Measurements from ENCODE around the gene TMTC4. TPM values are rescaled to one million over a fixed set of nuclear protein-coding genes. Genes with fewer than 3 reads are reported as not detected.

The TMTC4 gene
- total RNA-seq, 1 donor from 2014 or later: 7.5 TPM

- no peak for DNase-seq
- intact Hi-C loops (cut with DNase I): no loop called here
- ATAC-seq (ENCODE audit: poor library complexity): no peak
Observed at GRCh38 chr13:100671389-100672182, 3.0 kb downstream of the TMTC4 start.

GRCh38 chr13:100668408-100668807 lies 6.2 kb downstream of the TMTC4 start:
- DNase-seq (no peak), ATAC-seq (ENCODE audit: poor library complexity) (no peak)
- intact Hi-C loops (cut with DNase I): no loop called here

- DNase-seq (no peak), ATAC-seq (ENCODE audit: poor library complexity) (no peak)
- intact Hi-C loops (cut with DNase I): no loop called here
Observed at GRCh38 chr13:100667894-100668293, 6.7 kb downstream of the TMTC4 start.

- DNase-seq (no peak), ATAC-seq (ENCODE audit: poor library complexity) (no peak)
- intact Hi-C loops (cut with DNase I): no loop called here
Observed at GRCh38 chr13:100666124-100666523, 8.5 kb downstream of the TMTC4 start.

GRCh38 chr13:100665403-100665802 lies 9.2 kb downstream of the TMTC4 start:
- ATAC-seq (ENCODE audit: poor library complexity) (no peak), DNase-seq (no peak)
- intact Hi-C loops (cut with DNase I): no loop called here

GRCh38 chr13:100664171-100664900 lies 10.3 kb downstream of the TMTC4 start:
- intact Hi-C loops (cut with DNase I): no loop called here
- ATAC-seq (ENCODE audit: poor library complexity) (no peak), DNase-seq (no peak)

GRCh38 chr13:100662468-100663211 lies 12.0 kb downstream of the TMTC4 start:
- DNase-seq: no peak
- intact Hi-C loops (cut with DNase I): no loop called here
- no peak for ATAC-seq (ENCODE audit: poor library complexity)

- ATAC-seq (ENCODE audit: poor library complexity): no peak
Observed at GRCh38 chr13:100660761-100661160, 13.8 kb downstream of the TMTC4 start.

GRCh38 chr13:100659578-100659977 lies 15.0 kb downstream of the TMTC4 start:
- DNase-seq (no peak), ATAC-seq (ENCODE audit: poor library complexity) (no peak)
- intact Hi-C loops (cut with DNase I): no loop called here

More at GRCh38 chr13:100660761-100661160, 13.8 kb downstream of the TMTC4 start:
- DNase-seq: no peak
- intact Hi-C loops (cut with DNase I): no loop called here

GRCh38 chr13:100658363-100658762 lies 16.2 kb downstream of the TMTC4 start:
- DNase-seq: no peak
- no peak for ATAC-seq (ENCODE audit: poor library complexity)
- intact Hi-C loops (cut with DNase I): no loop called here

GRCh38 chr13:100657881-100658315 lies 16.7 kb downstream of the TMTC4 start:
- DNase-seq: no peak
- no peak for ATAC-seq (ENCODE audit: poor library complexity)
- intact Hi-C loops (cut with DNase I): no loop called here

- intact Hi-C loops (cut with DNase I): no loop called here
- ATAC-seq (ENCODE audit: poor library complexity) (no peak), DNase-seq (no peak)
Observed at GRCh38 chr13:100652510-100652909, 22.1 kb downstream of the TMTC4 start.

- intact Hi-C loops (cut with DNase I): no loop called here
- DNase-seq (no peak), ATAC-seq (ENCODE audit: poor library complexity) (no peak)
Observed at GRCh38 chr13:100650326-100650725, 24.3 kb downstream of the TMTC4 start.

GRCh38 chr13:100648354-100648753 lies 26.2 kb downstream of the TMTC4 start:
- no peak for ATAC-seq (ENCODE audit: poor library complexity)
- no peak for DNase-seq
- intact Hi-C loops (cut with DNase I): no loop called here

GRCh38 chr13:100646871-100647270 lies 27.7 kb downstream of the TMTC4 start:
- ATAC-seq (ENCODE audit: poor library complexity): no peak

GRCh38 chr13:100646030-100646673 lies 28.4 kb downstream of the TMTC4 start:
- no peak for ATAC-seq (ENCODE audit: poor library complexity)
- intact Hi-C loops (cut with DNase I): no loop called here

More at GRCh38 chr13:100646871-100647270, 27.7 kb downstream of the TMTC4 start:
- no peak for DNase-seq
- intact Hi-C loops (cut with DNase I): no loop called here

GRCh38 chr13:100645382-100645781 lies 29.2 kb downstream of the TMTC4 start:
- DNase-seq: no peak
- intact Hi-C loops (cut with DNase I): no loop called here
- ATAC-seq (ENCODE audit: poor library complexity): no peak

More at GRCh38 chr13:100646030-100646673, 28.4 kb downstream of the TMTC4 start:
- no peak for DNase-seq

- intact Hi-C loops (cut with DNase I): no loop called here
- DNase-seq (no peak), ATAC-seq (ENCODE audit: poor library complexity) (no peak)
Observed at GRCh38 chr13:100644371-100644770, 30.2 kb downstream of the TMTC4 start.

- DNase-seq (no peak), ATAC-seq (ENCODE audit: poor library complexity) (no peak)
- intact Hi-C loops (cut with DNase I): no loop called here
Observed at GRCh38 chr13:100637796-100638195, 36.8 kb downstream of the TMTC4 start.

Measured in Right ventricle myocardium superior (tissue), 1 donor.